ENCODE results near the gene HEMGN. TPM values are rescaled to one million over a fixed set of nuclear protein-coding genes. Genes with fewer than 3 reads are reported as not detected.

HEMGN gene
- total and polyA plus RNA-seq, 2 of the 8 experiments (the other 6 are each of a cell fraction or from before 2014, with no cell fraction given): not detected

GRCh38 chr9:97880336-97880735, 57.6 kb downstream of the HEMGN start:
- no peak overlapping the region for H3K23ac ChIP-seq (ENCODE audit: insufficient read length)
- no peaks in the 10 kb centered on the region for H3K79me1 ChIP-seq (ENCODE audit: low read depth, low read length)
- no peaks in the 10 kb centered on the region for H3K36me3 ChIP-seq (ENCODE audit: control insufficient read depth in 2 of 4, insufficient read depth in 4 of 4, low read length in 3 of 4)
- H3K23me2 ChIP-seq (ENCODE audit: low read depth, low read length): no peaks in the 10 kb centered on the region
- no peak overlapping the region for H3K4ac ChIP-seq (replicated peaks; ENCODE audit: insufficient read length, low read depth, low read length)
- H2BK120ac ChIP-seq (replicated peaks; ENCODE audit: low read depth, low read length): no peak overlapping the region
- no peak overlapping the region for H3K56ac ChIP-seq (replicated peaks; ENCODE audit: insufficient read length, low read depth, low read length)
- no peaks in the 10 kb centered on the region for H4K20me1 ChIP-seq (replicated peaks in 1 of 2; ENCODE audit: control insufficient read depth in 1 of 2, insufficient read depth in 2 of 2, low read length in 2 of 2)
- H2AFZ ChIP-seq (ENCODE audit: low read length): no peak overlapping the region
- TF ChIP-seq ZNF274 (IDR thresholded peaks at IDR 0.05; ENCODE audit: borderline replicate concordance, extremely low read depth, low read length): no peak
- no peak for TF ChIP-seq SAP30 (IDR thresholded peaks at IDR 0.05; ENCODE audit: insufficient read depth, insufficient replicate concordance, low read length)
- TF ChIP-seq CEBPB (IDR thresholded peaks at IDR 0.05; ENCODE audit: low read depth, low read length): no peak
- H4K8ac ChIP-seq (ENCODE audit: extremely low read depth, insufficient read depth, low read length): no peak overlapping the region
- no peaks in the 10 kb centered on the region for H3K4me1 ChIP-seq (replicated peaks in 1 of 4; ENCODE audit: control insufficient read depth in 3 of 4, insufficient read depth in 4 of 4, low read length in 3 of 4)
- H2BK5ac ChIP-seq (ENCODE audit: low read depth, low read length): no peak overlapping the region
- peak in 1 of 2 experiments; percentile 31 for DNase-seq (ENCODE audit: low read depth in 1 of 2, low spot score in 2 of 2)
- H3K27ac ChIP-seq (ENCODE audit: low read depth, low read length): no peak overlapping the region
- no peak overlapping the region for H2AK5ac ChIP-seq (ENCODE audit: low read depth, low read length)
- H3K9me3 ChIP-seq (ENCODE audit: insufficient read depth in 2 of 2, low read depth in 1 of 2, low read length in 1 of 2): no peaks in the 10 kb centered on the region
- H4K5ac ChIP-seq (ENCODE audit: insufficient read length, low read depth, low read length): no peak overlapping the region
- H2BK15ac ChIP-seq (ENCODE audit: low read length): no peak overlapping the region
- no peak overlapping the region for H4K91ac ChIP-seq (replicated peaks; ENCODE audit: insufficient read length, low read length)
- ChIA-PET CTCF (ENCODE audit: partially characterized antibody) (interaction anchor here (1.2 to 3.5 kb wide), 4 partner anchors 9 to 22 kb away, joined by 4 to 29 read pairs (median 4); no protein-coding TSS in a partner anchor), POLR2A (ENCODE audit: partially characterized antibody) (interaction anchor here (0.6 to 1.3 kb wide), 3 partner anchors 12 to 135 kb away, joined by 3 to 4 read pairs (median 3); no protein-coding TSS in a partner anchor)
- no peak overlapping the region for H3K18ac ChIP-seq (ENCODE audit: extremely low read depth, low read length)
- FAIRE-seq: no peak
- 92% methylated on average over 4 of the region's 4 CpGs; no CpG with 5 or more reads in 1 of the 2 experiments for WGBS, 2 experiments (ENCODE audit: extremely low coverage in 1 of 2, insufficient coverage in 1 of 2, insufficient read length in 1 of 2, insufficient replicate concordance in 2 of 2, low coverage in 1 of 2, low lambda C conversion rate in 2 of 2, missing lambda C conversion rate in 1 of 2)
- no peak overlapping the region for H3K9ac ChIP-seq (replicated peaks in 1 of 4; ENCODE audit: extremely low read depth in 1 of 4, low read depth in 3 of 4, low read length in 3 of 4)
- H2BK20ac ChIP-seq (ENCODE audit: low read length): no peak overlapping the region
- no peak overlapping the region for H2BK12ac ChIP-seq (ENCODE audit: low read depth, low read length)
- H3K79me2 ChIP-seq (ENCODE audit: control insufficient read depth in 1 of 2, insufficient read depth in 2 of 2, low read length in 2 of 2): no peaks in the 10 kb centered on the region
- no peak overlapping the region for H3K4me3 ChIP-seq (ENCODE audit: extremely low read depth in 1 of 4, insufficient read depth in 2 of 4, low read depth in 3 of 4, low read length in 4 of 4)
- no peak overlapping the region for H3K14ac ChIP-seq (ENCODE audit: insufficient read length)
- H3K4me2 ChIP-seq (ENCODE audit: insufficient read depth in 1 of 2, low read depth in 2 of 2, low read length in 2 of 2): no peak overlapping the region
- no peaks in the 10 kb centered on the region; a peak in 1 of 7 replicates for H3K27me3 ChIP-seq (replicated peaks in 1 of 4; ENCODE audit: control insufficient read depth in 3 of 4, extremely low read depth in 1 of 4, insufficient read depth in 3 of 4, low read length in 3 of 4)

Small RNA genes lying within 50 kb of the gene (small RNA-seq; reads per million reads assigned to genes)
- not detected for gene RF00019 (ENCODE audit: insufficient read depth)

Other genes with a start within 250 kb of the HEMGN start
- gene XPA, start 240.8 kb downstream of the HEMGN start, total RNA-seq (2021; fragmentation: NEBNext Ultra II Directional; extraction: Animal tissue kit (Norgen Biotek cat#: 25700)): 2.6 and 3.1 TPM in 2 replicates
- gene XPA, start 240.8 kb downstream of the HEMGN start, polyA plus RNA-seq (2011; rRNA removed): 0.17 and 0.24 TPM in 2 replicates
- not detected in 2 replicates for gene FOXE1, start 84.9 kb downstream of the HEMGN start, total RNA-seq (2021; fragmentation: NEBNext Ultra II Directional; extraction: Animal tissue kit (Norgen Biotek cat#: 25700))
- 0.03 TPM in 2 replicates for gene FOXE1, start 84.9 kb downstream of the HEMGN start, polyA plus RNA-seq (2011; rRNA removed)
- 4.7 and 5.6 TPM in 2 replicates for gene TRMO, start 15.7 kb downstream of the HEMGN start, total RNA-seq (2021; fragmentation: NEBNext Ultra II Directional; extraction: Animal tissue kit (Norgen Biotek cat#: 25700))
- 3.2 and 4.6 TPM in 2 replicates for gene TRMO, start 15.7 kb downstream of the HEMGN start, polyA plus RNA-seq (2011; rRNA removed)
- 77.0 and 88.1 TPM in 2 replicates for gene ANP32B, start 45.2 kb upstream of the HEMGN start, total RNA-seq (2021; fragmentation: NEBNext Ultra II Directional; extraction: Animal tissue kit (Norgen Biotek cat#: 25700))
- 5.5 and 7.6 TPM in 2 replicates for gene ANP32B, start 45.2 kb upstream of the HEMGN start, polyA plus RNA-seq (2011; rRNA removed)
- gene NANS, start 118.6 kb upstream of the HEMGN start, total RNA-seq (2021; fragmentation: NEBNext Ultra II Directional; extraction: Animal tissue kit (Norgen Biotek cat#: 25700)): 64.0 and 67.3 TPM in 2 replicates
- 56.5 and 63.7 TPM in 2 replicates for gene NANS, start 118.6 kb upstream of the HEMGN start, polyA plus RNA-seq (2011; rRNA removed)
- 18.7 and 19.4 TPM in 2 replicates for gene TRIM14, start 181.1 kb upstream of the HEMGN start, total RNA-seq (2021; fragmentation: NEBNext Ultra II Directional; extraction: Animal tissue kit (Norgen Biotek cat#: 25700))
- gene TRIM14, start 181.1 kb upstream of the HEMGN start, polyA plus RNA-seq (2011; rRNA removed): 9.2 and 13.0 TPM in 2 replicates